ENCODE data around the gene ZNF727.
"Not testable (repeated sequence)": the region's sequence is repeated elsewhere in the genome, so short reads cannot be mapped to it uniquely, and the experiment has no call there.

Gene ZNF727

GRCh38 chr7:64087501-64087900 is 42.3 kb downstream of the ZNF727 start:
- TF ChIP-seq CTCF (IDR thresholded peaks at IDR 0.05; ENCODE audit: low read depth, low read length): no peak
- H3K4me3 ChIP-seq (ENCODE audit: low read depth, low read length): no peak overlapping the region

- H3K4me3 ChIP-seq (ENCODE audit: low read depth, low read length): not testable (repeated sequence)
Measured at GRCh38 chr7:64088863-64089262, 43.6 kb downstream of the ZNF727 start.
